H9 (cell line): Measurements from ENCODE around the gene AQP2. TPM values are rescaled to one million over a fixed set of nuclear protein-coding genes. Genes with fewer than 3 reads are reported as not detected.

Experiments
- DNase-seq: peaks from one replicate; pipeline ENCODE4 v3.0.0-alpha.2; 2017
- H2AFZ ChIP-seq: one replicate; pipeline ENCODE4 v1.6.1; 2013; ENCODE audit warnings: mild to moderate bottlenecking, low read length, control low read depth, moderate library complexity
- H2AK5ac ChIP-seq: 2 replicates; pipeline ENCODE4 v1.6.1; 2013; ENCODE audit warnings: low read length, control low read depth, mixed read lengths; ENCODE audit not compliant: insufficient read length
- H2BK120ac ChIP-seq: one replicate; pipeline ENCODE4 v1.6.1; 2013; ENCODE audit warnings: low read depth, mild to moderate bottlenecking, low read length, control low read depth, inconsistent platforms; ENCODE audit not compliant: poor library complexity, severe bottlenecking
- H2BK12ac ChIP-seq: 2 replicates; pipeline ENCODE4 v1.6.1; 2013; ENCODE audit warnings: low read length, control low read depth, mixed read lengths, low read depth; ENCODE audit not compliant: insufficient read length
- H2BK15ac ChIP-seq: 2 replicates; pipeline ENCODE4 v1.6.1; 2013; ENCODE audit warnings: low read depth, low read length, control low read depth
- H2BK20ac ChIP-seq: one replicate; pipeline ENCODE4 v1.6.1; 2013; ENCODE audit warnings: low read depth, mild to moderate bottlenecking, low read length, control low read depth, inconsistent platforms; ENCODE audit not compliant: poor library complexity, severe bottlenecking
- H2BK5ac ChIP-seq: 2 replicates; pipeline ENCODE4 v1.6.1; 2013; ENCODE audit warnings: low read length, control low read depth, mixed read lengths; ENCODE audit not compliant: insufficient read length
- H3K14ac ChIP-seq: 2 replicates; pipeline ENCODE4 v1.6.1; 2013; ENCODE audit warnings: low read length, control low read depth; ENCODE audit not compliant: insufficient read depth
- H3K18ac ChIP-seq: 2 replicates; pipeline ENCODE4 v1.6.1; 2013; ENCODE audit warnings: low read depth, mild to moderate bottlenecking, mixed read lengths, low read length, control low read depth; ENCODE audit not compliant: insufficient read length
- H3K23ac ChIP-seq: 2 replicates; pipeline ENCODE4 v1.6.1; 2013; ENCODE audit warnings: low read length, control low read depth, mixed read lengths, low read depth; ENCODE audit not compliant: insufficient read length
- H3K23me2 ChIP-seq: 2 replicates; pipeline ENCODE4 v1.6.1; 2013; ENCODE audit warnings: low read depth, mild to moderate bottlenecking, mixed read lengths, low read length, control low read depth; ENCODE audit not compliant: insufficient read length, poor library complexity, severe bottlenecking
- H3K27ac ChIP-seq: 2 replicates; pipeline ENCODE4 v1.5.1; 2013; ENCODE audit warnings: low read length, control low read depth, mixed read lengths, low read depth; ENCODE audit not compliant: insufficient read length
- H3K27me3 ChIP-seq: 2 replicates; pipeline ENCODE4 v1.6.1; 2013; ENCODE audit warnings: low read length, control low read depth, inconsistent platforms; ENCODE audit not compliant: insufficient read depth
- H3K4ac ChIP-seq: 2 replicates; pipeline ENCODE4 v1.6.1; 2013; ENCODE audit warnings: low read depth, mild to moderate bottlenecking, control low read depth, inconsistent platforms, low read length, moderate library complexity
- H3K4me1 ChIP-seq: 2 replicates; pipeline ENCODE4 v1.6.1; 2013; ENCODE audit warnings: low read length, control low read depth, inconsistent platforms; ENCODE audit not compliant: insufficient read depth
- H3K4me2 ChIP-seq: 2 replicates; pipeline ENCODE4 v1.6.1; 2013; ENCODE audit warnings: low read length, control low read depth, mixed read lengths; ENCODE audit not compliant: insufficient read length, insufficient read depth
- H3K56ac ChIP-seq: 2 replicates; pipeline ENCODE4 v1.6.1; 2013; ENCODE audit warnings: low read depth, mild to moderate bottlenecking, mixed read lengths, low read length, control low read depth; ENCODE audit not compliant: insufficient read length
- H3K79me1 ChIP-seq: 2 replicates; pipeline ENCODE4 v1.6.1; 2013; ENCODE audit warnings: low read depth, mild to moderate bottlenecking, moderate library complexity, low read length, control low read depth, inconsistent platforms; ENCODE audit not compliant: insufficient read depth, poor library complexity, severe bottlenecking
- H3K79me2 ChIP-seq: 2 replicates; pipeline ENCODE4 v1.6.1; 2013; ENCODE audit warnings: low read length, control low read depth, inconsistent platforms; ENCODE audit not compliant: insufficient read depth
- H3K9ac ChIP-seq: 2 replicates; pipeline ENCODE4 v1.6.1; 2013; ENCODE audit warnings: low read length, control low read depth, mixed read lengths; ENCODE audit not compliant: insufficient read length; ENCODE audit errors: extremely low read depth
- H3K9me3 ChIP-seq: one replicate; pipeline ENCODE4 v1.6.1; 2013; ENCODE audit warnings: low read depth, low read length, inconsistent platforms; ENCODE audit not compliant: control insufficient read depth
- H3T11ph ChIP-seq: one replicate; pipeline ENCODE4 v1.6.1; 2013; ENCODE audit warnings: mild to moderate bottlenecking, low read length, control low read depth, inconsistent platforms
- H4K20me1 ChIP-seq: one replicate; pipeline ENCODE4 v1.6.1; 2013; ENCODE audit not compliant: control insufficient read depth, insufficient read length, insufficient read depth
- H4K5ac ChIP-seq: 2 replicates; pipeline ENCODE4 v1.6.1; 2013; ENCODE audit warnings: low read depth, mild to moderate bottlenecking, mixed read lengths, low read length, control low read depth; ENCODE audit not compliant: insufficient read length
- H4K8ac ChIP-seq: replicated peaks from 2 replicates; pipeline ENCODE4 v1.6.1; 2013; ENCODE audit warnings: low read length, control low read depth, mixed read lengths, low read depth; ENCODE audit not compliant: insufficient read length
- H4K91ac ChIP-seq: 2 replicates; pipeline ENCODE4 v1.6.1; 2013; ENCODE audit warnings: low read depth, mild to moderate bottlenecking, moderate library complexity, mixed read lengths, low read length, control low read depth; ENCODE audit not compliant: insufficient read length
- H3K27ac Mint-ChIP-seq, 3 experiments: 2 replicates in 2 of 3; 3 replicates in 1 of 3; pipeline ENCODE4 v1.8.0; 2020 to 2021; ENCODE audit warnings: mixed read lengths in 3 of 3, mild to moderate bottlenecking in 1 of 3, moderate library complexity in 1 of 3
- H3K27me3 Mint-ChIP-seq: 2 replicates; pipeline ENCODE4 v1.8.0; 2021; ENCODE audit warnings: low read depth, mild to moderate bottlenecking, moderate library complexity, mixed read lengths
- H3K36me3 Mint-ChIP-seq, 3 experiments: 2 replicates in 2 of 3; 3 replicates in 1 of 3; pipeline ENCODE4 v1.8.0; 2020 to 2021; ENCODE audit warnings: low read depth in 3 of 3, mixed read lengths in 3 of 3; ENCODE audit not compliant: insufficient read depth in 1 of 3
- H3K4me1 Mint-ChIP-seq, 2 experiments: 2 replicates each; pipeline ENCODE4 v1.8.0; 2020; ENCODE audit warnings: mixed read lengths in 2 of 2
- H3K4me3 Mint-ChIP-seq, 2 experiments: 2 replicates in 1 of 2; 3 replicates in 1 of 2; pipeline ENCODE4 v1.8.0; 2020 to 2021; ENCODE audit warnings: mild to moderate bottlenecking in 2 of 2, mixed read lengths in 2 of 2, moderate library complexity in 1 of 2
- H3K9me3 Mint-ChIP-seq, 2 experiments: 2 replicates in 1 of 2; 3 replicates in 1 of 2; pipeline ENCODE4 v1.8.0; 2020; ENCODE audit warnings: mild to moderate bottlenecking in 2 of 2, mixed read lengths in 2 of 2, moderate library complexity in 1 of 2
- CTCF ChIP-seq: fragments of 200-600 bp; sonication (generic); conservative IDR thresholded peaks from 3 replicates; pipeline ENCODE4 v1.8.0; 2021; ENCODE audit warnings: antibody characterized with exemption, mild to moderate bottlenecking
- WGBS: extraction: QIAGEN DNeasy Blood & Tissue Kit; methylation state at CpG from one replicate; pipeline ENCODE4 v1.1.7; 2013; ENCODE audit warnings: missing lambda C conversion rate, low lambda C conversion rate, mixed read lengths; ENCODE audit not compliant: insufficient read length; ENCODE audit errors: extremely low coverage; 5-methylcytosine and 5-hydroxymethylcytosine counted together
- total RNA-seq: library from RNA; stranded (reverse); gene quantifications from 2 replicates; pipeline ENCODE4 v1.2.1, GENCODE V29; 2021

AQP2 gene
- total RNA-seq, 1 experiment from 2014 or later: not detected

GRCh38 chr12:49969651-49970429 lies 19.3 kb downstream of the AQP2 start:
- Mint-ChIP-seq H3K27ac (no peak overlapping the region), H3K4me3 (no peak overlapping the region), H3K9me3 (no peaks in the 10 kb centered on the region), H3K27me3 (peaks cover 24% of the 10 kb centered on the region), H3K4me1 (peaks cover 12 to 13% of the 10 kb centered on the region in 2 experiments), H3K36me3 (no peaks in the 10 kb centered on the region)
- Histone ChIP-seq H2BK120ac (no peak overlapping the region), H3K23me2 (no peaks in the 10 kb centered on the region), H3K4ac (no peak overlapping the region), H3T11ph (no peak overlapping the region), H2BK5ac (no peak overlapping the region), H3K79me1 (no peaks in the 10 kb centered on the region), H2BK12ac (no peak overlapping the region), H3K9ac (no peak overlapping the region), H3K18ac (no peak overlapping the region), H3K79me2 (no peaks in the 10 kb centered on the region), H2AFZ (no peak overlapping the region), H4K20me1 (no peaks in the 10 kb centered on the region), H3K9me3 (no peaks in the 10 kb centered on the region), H3K27me3 (peaks cover 2% of the 10 kb centered on the region; the same call in 1 of the 2 replicates), H3K56ac (no peak overlapping the region), H3K4me1 (no peaks in the 10 kb centered on the region), H3K14ac (no peak overlapping the region), H2BK20ac (no peak overlapping the region), H4K5ac (no peak overlapping the region), H2AK5ac (no peak overlapping the region), H4K91ac (no peak overlapping the region), H2BK15ac (no peak overlapping the region), H3K27ac (no peak overlapping the region), H4K8ac (no peak overlapping the region), H3K4me2 (no peak overlapping the region), H3K23ac (no peak overlapping the region)
- DNase-seq: no peak
- WGBS: no CpG with 5 or more reads among the region's 12 CpGs
- no peak for TF ChIP-seq CTCF
